GM08714 (cell line): ENCODE measurements around the gene CCSAP.
"Not testable (repeated sequence)": the region's sequence is repeated elsewhere in the genome, so short reads cannot be mapped to it uniquely, and the experiment has no call there.

Experiments
- H3K4me3 ChIP-seq: fragments of 200-500 bp; sonication (Bioruptor generic); 2 replicates; pipeline ENCODE4 v1.5.1; 2014; ENCODE audit warnings: mild to moderate bottlenecking, low read length, inconsistent platforms
- ZNF274 ChIP-seq: IDR thresholded peaks from 2 replicates; pipeline ENCODE4 v1.6.1; 2012; ENCODE audit warnings: mild to moderate bottlenecking, low read depth, low read length

CCSAP gene

DNA sequence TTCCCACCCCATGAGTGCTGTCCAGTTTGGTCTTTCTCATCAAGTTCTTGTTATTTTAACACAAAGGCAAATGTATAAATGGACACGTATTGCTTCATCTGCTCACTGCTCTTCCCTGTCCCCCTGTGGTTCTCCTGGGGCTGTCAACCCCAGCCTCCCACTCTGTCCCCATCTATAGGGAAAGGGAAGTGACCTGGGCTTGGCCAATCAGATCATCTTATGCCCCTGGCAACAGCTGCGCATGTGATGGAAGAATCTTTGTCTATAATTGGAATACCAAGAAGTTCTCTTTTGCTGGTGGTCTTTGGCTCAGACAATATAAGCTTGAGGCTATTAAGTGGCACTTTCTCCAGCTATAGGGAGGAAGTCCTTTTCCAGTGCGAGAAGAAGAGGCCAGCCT lies 4.7 kb upstream of the CCSAP start:
- TF ChIP-seq ZNF274 = no peak

DNA sequence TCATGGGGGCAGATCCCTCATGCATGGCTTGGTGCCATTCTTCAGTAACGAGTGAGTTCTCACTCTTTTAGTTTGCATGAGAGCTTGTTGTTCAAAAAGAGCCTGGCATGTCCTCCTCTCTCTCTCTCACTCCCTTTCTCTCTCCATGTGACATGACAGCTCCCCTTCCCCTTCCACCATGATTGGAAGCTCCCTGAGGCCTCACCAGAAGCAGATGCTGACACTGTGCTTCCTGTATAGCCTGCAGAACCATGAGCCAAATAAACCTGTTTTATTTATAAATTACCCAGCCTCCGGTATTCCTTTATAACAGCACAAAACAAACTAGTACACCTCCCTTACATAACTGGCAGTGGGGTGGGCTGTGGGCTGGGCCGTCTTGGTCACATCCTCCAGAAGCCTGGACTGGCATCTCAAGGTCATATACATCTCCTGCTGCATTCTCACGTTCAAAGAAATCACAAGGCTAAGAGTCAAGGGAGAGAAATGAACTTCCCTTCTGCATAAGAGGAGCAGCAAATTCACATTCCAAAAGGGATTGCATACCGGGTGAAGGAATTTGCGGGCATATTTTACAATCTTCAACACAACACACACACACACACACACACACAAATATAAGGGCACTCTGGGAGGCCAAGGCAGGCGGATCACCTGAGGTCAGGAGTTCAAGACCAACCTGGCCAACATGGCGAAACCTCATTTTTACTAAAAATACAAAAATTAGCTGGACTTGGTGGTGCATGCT lies 2.3 kb upstream of the CCSAP start:
- no peak overlapping the region for H3K4me3 ChIP-seq
- no peak for TF ChIP-seq ZNF274

More for the DNA sequence above, 4.7 kb upstream of the CCSAP start:
- H3K4me3 ChIP-seq = no peak overlapping the region

DNA sequence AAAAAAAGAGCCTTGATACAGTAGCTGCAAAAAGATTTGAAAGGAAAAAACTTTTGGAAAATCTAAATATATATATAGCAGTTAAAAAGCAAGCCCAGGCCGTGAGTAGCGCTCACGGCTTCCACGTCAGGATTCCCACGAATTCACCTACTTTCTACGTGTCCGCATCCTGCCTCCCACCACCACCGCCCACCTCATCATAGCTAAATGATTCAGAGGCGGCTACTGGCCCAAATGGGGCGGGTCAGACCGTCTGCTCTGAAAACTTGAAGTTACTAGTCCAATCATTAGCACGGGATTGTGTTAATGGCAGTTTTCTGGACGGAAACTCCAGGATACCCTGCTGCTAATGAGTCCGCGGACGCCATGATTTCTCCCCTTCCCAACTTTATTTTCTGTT lies 1.3 kb upstream of the CCSAP start:
- no peak for TF ChIP-seq ZNF274
- H3K4me3 ChIP-seq = no peak overlapping the region; the same call in 1 of the 2 replicates

DNA sequence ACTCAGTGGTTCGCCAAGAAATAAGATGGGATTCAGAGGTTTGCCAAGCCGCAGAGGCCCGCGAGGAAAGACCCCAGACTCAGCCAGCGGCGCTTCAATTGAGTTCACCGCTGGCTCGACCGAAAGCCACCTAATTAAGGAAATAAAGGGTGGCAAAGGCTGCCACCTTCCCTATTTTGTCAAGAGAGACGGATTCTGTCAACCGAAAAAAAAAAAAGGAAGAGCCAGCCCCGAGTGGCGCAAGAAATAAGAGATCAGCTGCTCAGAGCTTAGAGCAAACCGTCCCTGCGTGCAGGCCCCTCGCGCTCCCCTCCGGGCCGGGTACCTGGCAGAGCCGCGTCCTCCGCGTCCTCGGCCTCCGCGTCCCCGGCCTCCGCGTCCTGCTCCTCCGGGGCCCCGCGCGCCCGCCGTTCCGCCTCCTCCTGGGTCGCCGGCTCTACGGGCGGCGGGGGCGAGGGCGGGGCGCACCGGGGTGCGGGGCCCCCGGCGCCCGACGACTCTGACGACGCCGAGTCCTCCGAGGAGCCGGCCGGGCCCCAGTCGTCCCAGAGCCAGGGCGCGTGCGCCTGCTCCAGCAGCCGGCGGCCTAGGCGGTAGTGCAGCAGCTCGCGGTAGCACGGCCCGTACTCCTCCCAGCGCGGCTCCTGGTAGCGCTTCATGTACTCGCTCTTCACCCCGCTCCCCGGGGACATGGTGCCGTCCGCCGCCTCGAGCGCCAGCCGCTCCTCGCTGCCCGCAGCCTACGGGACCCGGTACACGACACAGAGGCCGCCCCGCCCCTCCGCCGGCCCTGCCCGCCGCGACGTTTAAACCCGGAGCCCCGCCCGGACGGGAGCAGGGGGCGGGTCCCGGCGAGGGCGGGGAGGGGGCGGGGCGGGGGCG lies 832 bp downstream of the CCSAP start:
- no peak for TF ChIP-seq ZNF274
- peak overlapping the region; percentile 86 for H3K4me3 ChIP-seq

DNA sequence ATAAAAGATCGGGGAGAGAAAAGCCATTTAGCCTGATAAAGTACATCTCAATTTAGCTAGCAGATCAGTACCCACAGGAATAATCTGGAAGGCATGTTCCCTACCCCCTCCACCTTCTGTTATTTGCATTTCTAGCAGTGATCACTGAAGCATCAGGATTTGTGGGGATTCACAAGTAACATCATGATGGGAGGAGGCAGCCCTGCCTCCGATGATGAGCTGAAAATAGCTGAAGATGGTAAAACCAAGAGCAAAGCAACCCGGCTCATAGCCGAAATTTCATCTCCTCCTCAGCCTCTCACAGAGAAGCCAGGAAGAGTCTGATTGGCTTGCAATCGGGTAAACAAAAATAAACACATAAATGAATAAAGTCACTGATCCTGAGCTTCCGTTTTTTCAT lies 2.4 kb downstream of the CCSAP start:
- H3K4me3 ChIP-seq = no peak overlapping the region

DNA sequence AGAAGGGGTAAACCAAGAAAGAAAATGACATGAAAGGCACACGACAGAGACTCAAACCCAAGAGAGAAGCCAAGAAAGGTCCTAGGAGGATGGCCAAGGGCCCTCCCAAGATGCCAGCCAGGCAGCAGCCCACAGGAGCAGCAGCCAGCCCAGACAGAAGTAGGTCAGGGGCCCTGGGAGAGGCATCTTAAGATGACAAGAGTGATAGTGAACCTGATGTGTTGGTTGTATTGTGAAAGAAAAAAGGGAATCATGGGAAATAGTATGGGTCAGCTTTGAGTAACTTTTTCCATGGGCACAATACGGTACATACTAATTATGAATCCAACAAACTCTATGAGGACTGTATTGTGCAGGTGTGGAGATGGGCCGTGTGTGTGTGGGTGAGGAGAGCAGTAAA lies 3.3 kb downstream of the CCSAP start:
- no peak for TF ChIP-seq ZNF274
- H3K4me3 ChIP-seq = no peak overlapping the region

More for the DNA sequence above, 2.4 kb downstream of the CCSAP start:
- no peak for TF ChIP-seq ZNF274

DNA sequence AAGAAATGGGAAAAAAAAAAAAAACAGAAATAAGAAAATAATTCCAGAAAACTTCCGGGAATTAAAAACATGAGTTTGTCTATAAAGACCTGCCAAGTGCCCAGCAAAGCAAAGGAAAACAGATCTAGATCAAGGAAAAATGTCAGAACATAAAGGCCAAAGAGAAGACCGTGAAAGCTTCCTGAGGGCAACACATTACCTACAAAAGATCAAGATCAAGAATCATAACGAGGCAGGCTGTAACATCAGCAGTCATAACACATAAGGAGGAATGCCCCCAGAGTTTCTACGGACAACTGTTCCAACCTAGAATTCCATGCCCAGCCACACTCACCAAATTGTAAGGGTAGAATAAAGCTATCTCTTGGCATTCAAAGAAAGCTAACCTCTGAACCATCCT lies 3.8 kb downstream of the CCSAP start:
- no peak for TF ChIP-seq ZNF274
- no peak overlapping the region for H3K4me3 ChIP-seq

DNA sequence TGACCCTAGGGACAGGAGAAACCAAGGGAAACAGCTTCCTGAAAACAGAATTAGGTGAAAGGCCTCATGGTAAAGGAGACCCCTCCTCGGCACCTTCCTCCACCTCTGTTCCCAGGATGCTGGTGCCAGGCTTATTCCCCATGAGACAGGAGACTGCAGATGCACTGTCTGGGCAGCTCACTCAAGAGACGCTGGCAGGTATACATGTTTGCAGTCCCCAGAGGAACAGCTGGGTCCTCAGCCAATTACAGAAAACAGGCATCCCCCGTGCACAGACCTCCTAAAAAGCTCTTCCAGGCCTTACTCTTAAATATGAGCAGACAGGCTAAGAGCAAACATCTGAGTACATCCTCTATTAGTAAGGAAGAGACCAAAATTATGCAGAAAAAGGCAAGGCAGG lies 6.5 kb downstream of the CCSAP start:
- TF ChIP-seq ZNF274 = no peak
- H3K4me3 ChIP-seq = no peak overlapping the region

DNA sequence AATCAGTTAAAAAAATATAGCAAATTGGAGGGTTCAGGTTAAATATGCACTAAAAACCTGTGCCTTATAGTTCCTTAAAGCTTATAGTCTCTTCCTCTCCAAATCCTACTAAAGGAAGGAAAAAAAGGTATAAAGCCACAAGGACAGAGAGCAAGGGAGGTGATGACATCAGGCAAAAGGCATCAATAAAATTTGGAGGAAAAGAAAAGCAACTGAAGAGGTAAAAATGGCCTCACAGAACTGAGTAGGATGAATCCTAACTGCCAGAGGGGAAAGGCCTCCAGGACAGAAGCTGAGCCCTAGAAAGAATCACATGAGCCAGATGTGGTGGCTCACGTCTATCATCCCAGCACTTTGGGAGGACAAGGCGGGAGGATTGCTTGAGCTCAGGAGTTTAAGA lies 8.1 kb downstream of the CCSAP start:
- TF ChIP-seq ZNF274 = no peak
- no peak overlapping the region for H3K4me3 ChIP-seq

DNA sequence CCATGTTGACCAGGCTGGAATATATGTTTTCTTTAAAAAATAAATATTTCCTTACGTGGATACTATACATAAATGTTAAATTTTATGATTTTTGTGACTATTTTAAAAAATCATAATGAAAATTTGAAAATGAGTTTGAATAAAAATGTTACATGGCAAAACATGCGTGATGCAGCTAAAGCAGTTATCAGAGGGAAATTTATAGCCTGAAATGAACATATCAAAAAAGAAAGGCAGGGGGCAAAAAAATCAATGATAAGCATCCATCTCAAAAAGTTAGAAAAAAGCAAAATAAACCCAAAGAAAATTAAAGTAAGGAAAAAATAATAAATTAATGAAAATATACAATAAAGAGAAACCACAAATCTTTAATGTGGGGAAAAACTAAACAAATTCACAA lies 8.6 kb downstream of the CCSAP start:
- H3K4me3 ChIP-seq = no peak overlapping the region
- no peak for TF ChIP-seq ZNF274

DNA sequence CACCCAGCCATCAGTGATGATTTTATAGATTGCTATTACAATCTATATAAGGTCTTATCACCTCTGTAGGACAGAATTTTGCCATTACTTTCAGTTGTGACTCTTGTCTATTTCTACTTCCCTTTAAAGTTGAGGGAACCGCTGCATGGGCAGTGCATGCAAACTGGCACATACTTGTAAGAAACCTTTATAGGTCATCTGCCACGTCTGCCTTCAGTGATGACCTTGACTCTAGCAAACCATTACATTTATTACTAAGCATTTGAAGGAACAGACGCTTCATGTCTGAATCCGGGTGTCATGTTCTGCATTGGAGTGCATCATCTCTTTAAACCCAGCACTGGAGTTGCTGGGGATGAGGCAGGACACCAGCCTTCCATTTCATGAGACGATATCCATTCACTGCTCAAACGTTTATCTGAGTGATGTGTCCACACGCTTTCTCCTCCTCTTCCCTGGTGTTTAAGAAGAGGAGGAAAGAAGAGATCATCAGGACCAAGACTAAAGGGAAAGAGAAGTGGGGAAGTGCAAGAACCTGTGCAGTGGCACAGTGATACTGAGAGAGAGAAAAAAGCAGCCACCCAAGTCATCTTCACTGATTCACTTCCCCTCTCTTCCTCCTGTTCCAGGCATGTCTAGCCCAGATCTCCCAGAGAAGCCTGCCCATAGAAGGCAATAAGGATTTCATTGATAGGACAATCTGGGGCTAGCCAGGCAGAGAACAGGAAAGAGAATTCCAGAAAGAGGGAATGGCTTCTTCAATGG lies 14.1 kb downstream of the CCSAP start:
- H3K4me3 ChIP-seq = no peak overlapping the region
- no peak for TF ChIP-seq ZNF274

DNA sequence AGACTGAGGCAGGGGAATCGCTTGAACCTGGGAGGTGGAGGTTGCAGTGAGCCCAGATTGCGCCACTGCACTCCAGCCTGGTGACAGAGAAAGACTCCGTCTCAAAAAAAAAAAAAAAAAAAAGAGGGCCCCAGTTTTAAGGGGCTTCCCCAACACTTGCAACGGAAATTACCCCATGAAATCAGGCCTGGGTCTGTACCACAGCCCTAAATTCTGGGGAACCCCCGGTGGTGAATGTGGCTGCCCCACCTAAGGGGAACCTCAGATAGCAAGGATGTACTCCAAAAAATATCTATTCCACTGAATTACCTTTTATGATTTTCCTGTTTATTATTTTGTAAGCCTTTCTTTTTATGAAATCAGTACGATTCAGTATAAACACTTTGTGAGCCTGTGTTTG lies 15.1 kb downstream of the CCSAP start:
- not testable (repeated sequence) for H3K4me3 ChIP-seq

DNA sequence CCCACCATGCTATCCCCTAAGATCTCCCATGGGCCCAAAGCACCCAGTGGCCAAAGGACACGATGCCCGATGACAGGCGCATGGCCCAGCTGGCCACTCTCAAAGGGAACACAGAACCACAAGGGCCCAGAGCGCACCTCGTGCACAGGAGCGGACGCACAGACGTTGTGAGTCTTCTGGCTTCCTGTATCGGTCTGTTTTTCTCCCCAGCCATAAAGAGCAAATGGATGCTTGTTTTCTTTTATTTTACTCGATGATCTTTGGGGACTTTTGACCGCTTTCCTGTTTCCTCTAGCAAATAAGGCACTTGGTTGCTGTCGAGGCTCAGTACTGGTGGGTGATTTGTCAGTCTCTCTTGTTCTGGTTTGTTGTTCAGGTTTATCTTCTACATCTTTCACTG lies 16.2 kb downstream of the CCSAP start:
- no peak overlapping the region for H3K4me3 ChIP-seq
- no peak for TF ChIP-seq ZNF274

DNA sequence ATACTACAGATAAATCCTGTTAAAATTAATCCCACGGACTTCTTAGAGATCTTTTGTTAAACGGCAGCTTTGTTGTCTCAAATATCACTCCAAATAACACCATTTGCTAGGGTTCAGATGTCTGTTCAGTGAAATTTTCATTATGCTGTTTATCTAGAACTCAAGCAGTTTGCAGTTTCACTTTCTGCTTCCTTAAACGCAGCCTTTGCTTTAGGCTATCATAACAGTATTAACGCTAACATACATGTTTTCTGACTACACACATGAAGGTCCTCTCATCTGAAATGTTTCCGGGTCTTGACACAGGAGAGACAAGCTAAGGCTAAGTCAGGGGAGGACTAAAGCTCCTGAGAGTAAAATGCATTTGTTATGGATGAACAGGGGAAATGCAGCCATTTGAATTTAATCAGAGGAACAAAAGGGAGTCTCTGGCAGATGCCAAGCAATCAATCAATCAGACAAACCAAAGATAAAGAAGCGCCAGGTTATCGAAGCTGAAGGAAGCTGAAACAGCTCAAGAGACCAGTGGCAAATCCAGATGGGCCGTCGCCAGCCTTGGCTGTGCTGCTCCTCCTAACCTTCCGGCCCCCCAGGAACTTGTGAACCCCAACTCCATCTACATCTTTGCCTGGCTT lies 16.9 kb downstream of the CCSAP start:
- no peak overlapping the region for H3K4me3 ChIP-seq
- no peak for TF ChIP-seq ZNF274
